Measurements from ENCODE around the gene SERPINB2. TPM values are rescaled to one million over a fixed set of nuclear protein-coding genes. Genes with fewer than 3 reads are reported as not detected.
"Not testable (repeated sequence)": the region's sequence is repeated elsewhere in the genome, so short reads cannot be mapped to it uniquely, and the experiment has no call there.

Gene SERPINB2
- total RNA-seq, 1 experiment from 2014 or later, result 0.74 TPM

- H3K27me3 ChIP-seq (replicated peaks), result no peaks in the 10 kb centered on the region
- H3K9me3 ChIP-seq (replicated peaks), result no peaks in the 10 kb centered on the region
- no peak for DNase-seq (ENCODE audit: low read depth in 1 of 2, low spot score in 2 of 2)
- no peak overlapping the region for H3K4me3 ChIP-seq
- no peaks in the 10 kb centered on the region for H3K36me3 ChIP-seq
- H3K4me1 ChIP-seq (replicated peaks), result peaks cover 26% of the 10 kb centered on the region
- no peak overlapping the region for H3K27ac ChIP-seq
Observed at GRCh38 chr18:63928331-63928730, 40.8 kb downstream of the SERPINB2 start.

- not testable (repeated sequence) for H3K27me3 ChIP-seq (replicated peaks); H3K4me3 ChIP-seq; H3K27ac ChIP-seq; H3K36me3 ChIP-seq; DNase-seq (ENCODE audit: low read depth in 1 of 2, low spot score in 2 of 2); H3K9me3 ChIP-seq (replicated peaks)
- H3K4me1 ChIP-seq (replicated peaks), result peaks cover 18% of the 10 kb centered on the region
Observed at GRCh38 chr18:63929369-63929768, 41.9 kb downstream of the SERPINB2 start.

- no peak overlapping the region for H3K4me3 ChIP-seq
Observed at GRCh38 chr18:63930773-63931354, 43.4 kb downstream of the SERPINB2 start.

GRCh38 chr18:63936156-63936931 is 48.8 kb downstream of the SERPINB2 start:
- no peak overlapping the region for H3K27ac ChIP-seq
- H3K9me3 ChIP-seq (replicated peaks), result no peaks in the 10 kb centered on the region
- H3K27me3 ChIP-seq (replicated peaks), result no peaks in the 10 kb centered on the region
- H3K36me3 ChIP-seq, result no peaks in the 10 kb centered on the region
- H3K4me1 ChIP-seq (replicated peaks), result peaks cover 9% of the 10 kb centered on the region; the same call in 1 of the 2 replicates
- peak; percentile 65 to 83 for DNase-seq (ENCODE audit: low read depth in 1 of 2, low spot score in 2 of 2)
- peak overlapping the region; percentile 39 for H3K4me3 ChIP-seq

More at GRCh38 chr18:63930773-63931354, 43.4 kb downstream of the SERPINB2 start:
- no peaks in the 10 kb centered on the region for H3K36me3 ChIP-seq
- DNase-seq (ENCODE audit: low read depth in 1 of 2, low spot score in 2 of 2), result no peak
- no peak overlapping the region for H3K27ac ChIP-seq
- H3K27me3 ChIP-seq (replicated peaks), result no peaks in the 10 kb centered on the region
- peaks cover 5% of the 10 kb centered on the region for H3K4me1 ChIP-seq (replicated peaks)
- no peaks in the 10 kb centered on the region for H3K9me3 ChIP-seq (replicated peaks)

- no peaks in the 10 kb centered on the region for H3K36me3 ChIP-seq
- H3K27ac ChIP-seq, result no peak overlapping the region
- H3K4me3 ChIP-seq, result peak overlapping the region; percentile 39
- no peak for DNase-seq (ENCODE audit: low read depth in 1 of 2, low spot score in 2 of 2)
- no peaks in the 10 kb centered on the region for H3K27me3 ChIP-seq (replicated peaks)
- H3K4me1 ChIP-seq (replicated peaks), result peaks cover 9% of the 10 kb centered on the region; the same call in 1 of the 2 replicates
- H3K9me3 ChIP-seq (replicated peaks), result no peaks in the 10 kb centered on the region
Observed at GRCh38 chr18:63936932-63937393, 49.5 kb downstream of the SERPINB2 start.

GRCh38 chr18:63940008-63940407 is 52.5 kb downstream of the SERPINB2 start:
- Histone ChIP-seq H3K36me3 (no peaks in the 10 kb centered on the region), H3K27me3 (replicated peaks) (no peaks in the 10 kb centered on the region), H3K4me1 (replicated peaks) (peaks cover 9% of the 10 kb centered on the region; the same call in 1 of the 2 replicates), H3K4me3 (no peak overlapping the region), H3K9me3 (replicated peaks) (no peaks in the 10 kb centered on the region), H3K27ac (no peak overlapping the region)
- no peak for DNase-seq (ENCODE audit: low read depth in 1 of 2, low spot score in 2 of 2)

- not testable (repeated sequence) for DNase-seq (ENCODE audit: low read depth in 1 of 2, low spot score in 2 of 2); H3K27me3 ChIP-seq (replicated peaks); H3K27ac ChIP-seq; H3K4me1 ChIP-seq (replicated peaks); H3K4me3 ChIP-seq; H3K36me3 ChIP-seq; H3K9me3 ChIP-seq (replicated peaks)
Observed at GRCh38 chr18:63940543-63941050, 53.1 kb downstream of the SERPINB2 start.

- Histone ChIP-seq H3K4me3 (no peak overlapping the region), H3K36me3 (no peaks in the 10 kb centered on the region), H3K27ac (no peak overlapping the region), H3K4me1 (replicated peaks) (0 out of 2 replicates have a peak, but pooled peaks cover 8% of the 10 kb centered on the region), H3K27me3 (replicated peaks) (no peaks in the 10 kb centered on the region), H3K9me3 (replicated peaks) (no peaks in the 10 kb centered on the region)
- DNase-seq (ENCODE audit: low read depth in 1 of 2, low spot score in 2 of 2), result no peak
Observed at GRCh38 chr18:63947051-63947790, 59.7 kb downstream of the SERPINB2 start.

GRCh38 chr18:63949068-63949737 is 61.7 kb downstream of the SERPINB2 start, which contains the start of gene HMSD:
TSS of gene HMSD (plus strand) at chr18:63949301. CDS start at chr18:63953456, 4,155 bp downstream.
- Histone ChIP-seq H3K4me1 (replicated peaks) (0 out of 2 replicates have a peak, but pooled peaks cover 8% of the 10 kb centered on the region), H3K27ac (no peak within 1 kb of the TSS), H3K27me3 (replicated peaks) (no peaks in the 10 kb centered on the region), H3K36me3 (no peaks in the 10 kb centered on the region), H3K4me3 (peak within 1 kb of the TSS; percentile 45), H3K9me3 (replicated peaks) (no peaks in the 10 kb centered on the region)
- peak; percentile 26 to 62 for DNase-seq (ENCODE audit: low read depth in 1 of 2, low spot score in 2 of 2)

- DNase-seq (ENCODE audit: low read depth in 1 of 2, low spot score in 2 of 2), result no peak
Observed at GRCh38 chr18:63951302-63951705, 63.8 kb downstream of the SERPINB2 start.

More at GRCh38 chr18:63951302-63951705, 63.8 kb downstream of the SERPINB2 start:
- no peaks in the 10 kb centered on the region for H3K27me3 ChIP-seq (replicated peaks)
- no peaks in the 10 kb centered on the region for H3K9me3 ChIP-seq (replicated peaks)
- H3K27ac ChIP-seq, result no peak overlapping the region
- no peaks in the 10 kb centered on the region for H3K36me3 ChIP-seq
- H3K4me3 ChIP-seq, result no peak overlapping the region
- H3K4me1 ChIP-seq (replicated peaks), result 0 out of 2 replicates have a peak, but pooled peaks cover 8% of the 10 kb centered on the region
